Measurements from ENCODE around the gene MOSPD3. TPM values are rescaled to one million over a fixed set of nuclear protein-coding genes. Genes with fewer than 3 reads are reported as not detected.
A peak's percentile ranks its signal among the peaks of the same experiment; 100 is the strongest.

The MOSPD3 gene
- polyA plus RNA-seq, 1 experiment: 15.0 TPM

- Histone ChIP-seq H3K27me3 (ENCODE audit: control insufficient read depth, insufficient read depth, low read length) (no peaks in the 10 kb centered on the region), H3K36me3 (ENCODE audit: control insufficient read depth, insufficient read depth, low read length) (no peaks in the 10 kb centered on the region), H3K4me3 (ENCODE audit: low read depth, low read length) (no peak overlapping the region)
- CTCF ChIA-PET: interaction anchor here (1.2 to 15.0 kb wide), 4 partner anchors 9 to 121 kb away, joined by 3 to 162 read pairs (median 7); partner anchors contain the start of gene GIGYF1
- POLR2A ChIA-PET: interaction anchor here (0.6 kb wide), 1 partner anchor 15 kb away, joined by 3 read pairs; no protein-coding TSS in a partner anchor
- no peak for DNase-seq (ENCODE audit: low read depth)
- peak; percentile 44 for TF ChIP-seq CTCF (IDR thresholded peaks at IDR 0.05; ENCODE audit: insufficient read depth, low read depth, low read length)
Observed at GRCh38 chr7:100568896-100569844, 43.2 kb upstream of the MOSPD3 start.

- no peak for DNase-seq (ENCODE audit: low read depth)
- ChIA-PET CTCF (interaction anchor here (0.6 to 1.6 kb wide), 4 partner anchors 11 to 152 kb away, joined by 3 to 7 read pairs (median 4); partner anchors contain the start of gene FBXO24), POLR2A (interaction anchor here (0.6 kb wide), 1 partner anchor 15 kb away, joined by 3 read pairs; the partner anchor contains the start of gene FBXO24)
- peaks cover 13% of the 10 kb centered on the region for H3K36me3 ChIP-seq (ENCODE audit: control insufficient read depth, insufficient read depth, low read length)
- H3K27me3 ChIP-seq (ENCODE audit: control insufficient read depth, insufficient read depth, low read length): no peaks in the 10 kb centered on the region
- no peak overlapping the region for H3K4me3 ChIP-seq (ENCODE audit: low read depth, low read length)
- no peak for TF ChIP-seq CTCF (IDR thresholded peaks at IDR 0.05; ENCODE audit: insufficient read depth, low read depth, low read length)
Observed at GRCh38 chr7:100570954-100571828, 41.1 kb upstream of the MOSPD3 start.

- Histone ChIP-seq H3K36me3 (ENCODE audit: control insufficient read depth, insufficient read depth, low read length) (peaks cover 17% of the 10 kb centered on the region), H3K27me3 (ENCODE audit: control insufficient read depth, insufficient read depth, low read length) (no peaks in the 10 kb centered on the region), H3K4me3 (ENCODE audit: low read depth, low read length) (no peak overlapping the region)
- TF ChIP-seq CTCF (IDR thresholded peaks at IDR 0.05; ENCODE audit: insufficient read depth, low read depth, low read length): no peak
- CTCF ChIA-PET: interaction anchor here (0.6 to 1.6 kb wide), 4 partner anchors 12 to 151 kb away, joined by 3 to 7 read pairs (median 4); partner anchors contain the start of gene FBXO24
- no peak for DNase-seq (ENCODE audit: low read depth)
- POLR2A ChIA-PET: no interaction called here
Observed at GRCh38 chr7:100571829-100572116, 40.6 kb upstream of the MOSPD3 start.

GRCh38 chr7:100572281-100572948, 39.9 kb upstream of the MOSPD3 start:
- H3K4me3 ChIP-seq (ENCODE audit: low read depth, low read length): no peak overlapping the region
- DNase-seq (ENCODE audit: low read depth): no peak
- peaks cover 20% of the 10 kb centered on the region for H3K36me3 ChIP-seq (ENCODE audit: control insufficient read depth, insufficient read depth, low read length)
- H3K27me3 ChIP-seq (ENCODE audit: control insufficient read depth, insufficient read depth, low read length): no peaks in the 10 kb centered on the region
- TF ChIP-seq CTCF (IDR thresholded peaks at IDR 0.05; ENCODE audit: insufficient read depth, low read depth, low read length): no peak
- POLR2A ChIA-PET: no interaction called here
- CTCF ChIA-PET: interaction anchor here (0.9 to 1.3 kb wide), 3 partner anchors 9 to 119 kb away, joined by 3 to 4 read pairs (median 4); no protein-coding TSS in a partner anchor

Measured in BJ (cell line).